ENCODE data around the gene DDIT4L.
"Not testable (repeated sequence)": the region's sequence is repeated elsewhere in the genome, so short reads cannot be mapped to it uniquely, and the experiment has no call there.

DDIT4L gene

GRCh38 chr4:100175858-100176257 is 14.4 kb downstream of the DDIT4L start:
- Mint-ChIP-seq H3K4me3 (no peak overlapping the region), H3K27ac (no peak overlapping the region), H3K9me3 (no peaks in the 10 kb centered on the region), H3K4me1 (no peaks in the 10 kb centered on the region), H3K27me3 (no peaks in the 10 kb centered on the region)
- ATAC-seq (no peak), DNase-seq (no peak)

GRCh38 chr4:100174985-100175383 is 15.3 kb downstream of the DDIT4L start:
- Mint-ChIP-seq H3K4me3 (no peak overlapping the region), H3K9me3 (no peaks in the 10 kb centered on the region), H3K4me1 (no peaks in the 10 kb centered on the region), H3K27me3 (no peaks in the 10 kb centered on the region), H3K27ac (no peak overlapping the region)
- ATAC-seq (no peak), DNase-seq (no peak)

- H3K27ac Mint-ChIP-seq: no peak overlapping the region
- no peak for DNase-seq
- no peaks in the 10 kb centered on the region for H3K27me3 Mint-ChIP-seq
- no peak for ATAC-seq
- peaks cover under 1% of the 10 kb centered on the region for H3K4me1 Mint-ChIP-seq
- no peaks in the 10 kb centered on the region for H3K9me3 Mint-ChIP-seq
- no peak overlapping the region for H3K4me3 Mint-ChIP-seq
Measured at GRCh38 chr4:100170986-100171385, 19.3 kb downstream of the DDIT4L start.

- DNase-seq (no peak), ATAC-seq (no peak)
- Mint-ChIP-seq H3K4me1 (peaks cover 7% of the 10 kb centered on the region), H3K9me3 (no peaks in the 10 kb centered on the region), H3K4me3 (no peak overlapping the region), H3K27me3 (no peaks in the 10 kb centered on the region), H3K27ac (no peak overlapping the region)
Measured at GRCh38 chr4:100169491-100170485, 20.5 kb downstream of the DDIT4L start.

GRCh38 chr4:100168521-100168920 is 21.7 kb downstream of the DDIT4L start:
- Mint-ChIP-seq H3K27ac (no peak overlapping the region), H3K4me3 (no peak overlapping the region), H3K27me3 (peaks cover 1% of the 10 kb centered on the region), H3K4me1 (peaks cover 7% of the 10 kb centered on the region), H3K9me3 (peaks cover 0 to under 1% of the 10 kb centered on the region in 2 donors)
- ATAC-seq (no peak), DNase-seq (no peak)

GRCh38 chr4:100166297-100167039 is 23.8 kb downstream of the DDIT4L start:
- peaks cover 9% of the 10 kb centered on the region for H3K27me3 Mint-ChIP-seq
- DNase-seq (no peak), ATAC-seq (no peak)
- H3K4me3 Mint-ChIP-seq: no peak overlapping the region
- H3K9me3 Mint-ChIP-seq: peaks cover 8 to 17% of the 10 kb centered on the region in 2 donors
- H3K27ac Mint-ChIP-seq: no peak overlapping the region
- H3K4me1 Mint-ChIP-seq: peaks cover 7% of the 10 kb centered on the region

GRCh38 chr4:100165809-100166208 is 24.5 kb downstream of the DDIT4L start:
- H3K4me1 Mint-ChIP-seq: peaks cover 7% of the 10 kb centered on the region
- no peak for DNase-seq
- H3K27me3 Mint-ChIP-seq: peaks cover 9% of the 10 kb centered on the region
- no peak overlapping the region for H3K27ac Mint-ChIP-seq
- ATAC-seq: peak; percentile 65
- H3K9me3 Mint-ChIP-seq: peaks cover 12 to 19% of the 10 kb centered on the region in 2 donors
- H3K4me3 Mint-ChIP-seq: no peak overlapping the region

- H3K4me1 Mint-ChIP-seq: peaks cover 7% of the 10 kb centered on the region
- peaks cover 14% of the 10 kb centered on the region for H3K27me3 Mint-ChIP-seq
- DNase-seq: no peak
- H3K27ac Mint-ChIP-seq: no peak overlapping the region
- no peak for ATAC-seq
- H3K4me3 Mint-ChIP-seq: no peak overlapping the region
- H3K9me3 Mint-ChIP-seq: peaks cover 12 to 19% of the 10 kb centered on the region in 2 donors
Measured at GRCh38 chr4:100164808-100165760, 25.2 kb downstream of the DDIT4L start.

- no peak overlapping the region for H3K27ac Mint-ChIP-seq
- H3K9me3 Mint-ChIP-seq: peaks cover 12 to 19% of the 10 kb centered on the region in 2 donors
- H3K4me3 Mint-ChIP-seq: no peak overlapping the region
Measured at GRCh38 chr4:100162027-100162685, 28.1 kb downstream of the DDIT4L start.

GRCh38 chr4:100149190-100149589 is 41.1 kb downstream of the DDIT4L start:
- Mint-ChIP-seq H3K27me3 (no peaks in the 10 kb centered on the region), H3K27ac (no peak overlapping the region), H3K4me1 (peaks cover 6% of the 10 kb centered on the region), H3K9me3 (peaks cover 0 to 4% of the 10 kb centered on the region in 2 donors), H3K4me3 (no peak overlapping the region)
- ATAC-seq (no peak), DNase-seq (no peak)

More at GRCh38 chr4:100162027-100162685, 28.1 kb downstream of the DDIT4L start:
- Mint-ChIP-seq H3K4me1 (peaks cover 7% of the 10 kb centered on the region), H3K27me3 (peaks cover 18% of the 10 kb centered on the region)
- no peak for ATAC-seq
- DNase-seq: no peak

GRCh38 chr4:100147684-100148083 is 42.6 kb downstream of the DDIT4L start:
- Mint-ChIP-seq H3K4me3 (no peak overlapping the region), H3K27me3 (no peaks in the 10 kb centered on the region), H3K4me1 (peaks cover 6% of the 10 kb centered on the region), H3K27ac (no peak overlapping the region), H3K9me3 (peaks cover 0 to 4% of the 10 kb centered on the region in 2 donors)
- ATAC-seq (peak; percentile 26), DNase-seq (no peak)

- peaks cover 0 to 4% of the 10 kb centered on the region in 2 donors for H3K9me3 Mint-ChIP-seq
Measured at GRCh38 chr4:100147198-100147597, 43.1 kb downstream of the DDIT4L start.

GRCh38 chr4:100146756-100147155 is 43.5 kb downstream of the DDIT4L start:
- Mint-ChIP-seq H3K27me3 (no peaks in the 10 kb centered on the region), H3K4me1 (peaks cover 6% of the 10 kb centered on the region), H3K9me3 (peaks cover 0 to 4% of the 10 kb centered on the region in 2 donors), H3K4me3 (no peak overlapping the region), H3K27ac (no peak overlapping the region)
- DNase-seq (no peak), ATAC-seq (no peak)

More at GRCh38 chr4:100147198-100147597, 43.1 kb downstream of the DDIT4L start:
- no peak for ATAC-seq
- Mint-ChIP-seq H3K4me3 (no peak overlapping the region), H3K4me1 (peaks cover 6% of the 10 kb centered on the region), H3K27ac (no peak overlapping the region), H3K27me3 (no peaks in the 10 kb centered on the region)
- DNase-seq: no peak

GRCh38 chr4:100137320-100137719 is 52.9 kb downstream of the DDIT4L start:
- peaks cover 20 to 25% of the 10 kb centered on the region in 2 donors for H3K9me3 Mint-ChIP-seq
- H3K4me1 Mint-ChIP-seq, H3K4me3 Mint-ChIP-seq, ATAC-seq, H3K27me3 Mint-ChIP-seq, DNase-seq, H3K27ac Mint-ChIP-seq: not testable (repeated sequence)

Measured in stimulated activated naive CD8-positive, alpha-beta T cell treated with anti-CD3 and anti-CD28 coated beads, Interleukin-15, amount 100 ng/mL, for 72 hours (primary cell).